GM21423 (cell line): ENCODE data around the gene CNIH1.

Experiments
- ATAC-seq: cut with Tn5 transposase; IDR thresholded peaks from one replicate; pipeline ENCODE4 v1.9.1; 2021; ENCODE audit warnings: mild to moderate bottlenecking, moderate library complexity; ENCODE audit not compliant: unreplicated experiment

CNIH1 gene

GRCh38 chr14:54440873-54441868 is at the start of gene CNIH1:
Gene CNIH1 (minus strand): TSS chr14:54441374. CDS start chr14:54441327, 47 bp downstream.
- ATAC-seq: peak; percentile 92

GRCh38 chr14:54490445-54491175 is 49.4 kb upstream of the CNIH1 start:
- ATAC-seq: no peak

- ATAC-seq: no peak
Observed at GRCh38 chr14:54489731-54490444, 48.7 kb upstream of the CNIH1 start.

GRCh38 chr14:54489318-54489683 is 48.1 kb upstream of the CNIH1 start:
- ATAC-seq: no peak

- peak; percentile 91 for ATAC-seq
Observed at GRCh38 chr14:54488646-54489317, 47.6 kb upstream of the CNIH1 start, which contains the start of gene GMFB. Gene GMFB (minus strand): TSS chr14:54488980. CDS start chr14:54488927, 53 bp downstream.

- ATAC-seq: no peak
Observed at GRCh38 chr14:54488318-54488645, 47.1 kb upstream of the CNIH1 start.

GRCh38 chr14:54487771-54488170 is 46.6 kb upstream of the CNIH1 start:
- no peak for ATAC-seq

- no peak for ATAC-seq
Observed at GRCh38 chr14:54486685-54487084, 45.5 kb upstream of the CNIH1 start.

GRCh38 chr14:54483846-54484245 is 42.7 kb upstream of the CNIH1 start:
- ATAC-seq: no peak

GRCh38 chr14:54483073-54483745 is 42.0 kb upstream of the CNIH1 start:
- no peak for ATAC-seq

GRCh38 chr14:54481695-54482094 is 40.5 kb upstream of the CNIH1 start:
- no peak for ATAC-seq

GRCh38 chr14:54480830-54481562 is 39.8 kb upstream of the CNIH1 start:
- ATAC-seq: no peak

- ATAC-seq: no peak
Observed at GRCh38 chr14:54478636-54479215, 37.6 kb upstream of the CNIH1 start.

GRCh38 chr14:54475911-54476310 is 34.7 kb upstream of the CNIH1 start:
- ATAC-seq: no peak

GRCh38 chr14:54475187-54475899 is 34.2 kb upstream of the CNIH1 start:
- ATAC-seq: no peak

- no peak for ATAC-seq
Observed at GRCh38 chr14:54474232-54474793, 33.1 kb upstream of the CNIH1 start.

GRCh38 chr14:54472315-54472714 is 31.1 kb upstream of the CNIH1 start:
- ATAC-seq: no peak

GRCh38 chr14:54471641-54472040 is 30.5 kb upstream of the CNIH1 start:
- no peak for ATAC-seq
